Stimulated activated memory B cell treated with anti-CD40 and anti-IgM and Interleukin-4, amounts not matched to agents 10 μg/mL and 1 μg/mL and 100 μg/mL, for 72 hours (primary cell): ENCODE data around the gene NDRG3.

Experiments used
- ATAC-seq: fragments of 150-1000 bp; cut with Tn5 transposase; 2 replicates; pipeline ENCODE4 v1.10.0; 2021
- H3K27ac Mint-ChIP-seq: one replicate; pipeline ENCODE4 v1.8.0; 2022; ENCODE audit warnings: mild to moderate bottlenecking, mixed read lengths
- H3K27me3 Mint-ChIP-seq: one replicate; pipeline ENCODE4 v1.8.0; 2022; ENCODE audit warnings: mixed read lengths
- H3K36me3 Mint-ChIP-seq: one replicate; pipeline ENCODE4 v1.8.0; 2022; ENCODE audit warnings: mixed read lengths
- H3K4me1 Mint-ChIP-seq: one replicate; pipeline ENCODE4 v1.8.0; 2022; ENCODE audit warnings: mixed read lengths
- H3K4me3 Mint-ChIP-seq: one replicate; pipeline ENCODE4 v1.8.0; 2022; ENCODE audit warnings: mild to moderate bottlenecking, moderate library complexity, mixed read lengths
- H3K9me3 Mint-ChIP-seq: one replicate; pipeline ENCODE4 v1.8.0; 2022; ENCODE audit warnings: mixed read lengths

The NDRG3 gene

DNA sequence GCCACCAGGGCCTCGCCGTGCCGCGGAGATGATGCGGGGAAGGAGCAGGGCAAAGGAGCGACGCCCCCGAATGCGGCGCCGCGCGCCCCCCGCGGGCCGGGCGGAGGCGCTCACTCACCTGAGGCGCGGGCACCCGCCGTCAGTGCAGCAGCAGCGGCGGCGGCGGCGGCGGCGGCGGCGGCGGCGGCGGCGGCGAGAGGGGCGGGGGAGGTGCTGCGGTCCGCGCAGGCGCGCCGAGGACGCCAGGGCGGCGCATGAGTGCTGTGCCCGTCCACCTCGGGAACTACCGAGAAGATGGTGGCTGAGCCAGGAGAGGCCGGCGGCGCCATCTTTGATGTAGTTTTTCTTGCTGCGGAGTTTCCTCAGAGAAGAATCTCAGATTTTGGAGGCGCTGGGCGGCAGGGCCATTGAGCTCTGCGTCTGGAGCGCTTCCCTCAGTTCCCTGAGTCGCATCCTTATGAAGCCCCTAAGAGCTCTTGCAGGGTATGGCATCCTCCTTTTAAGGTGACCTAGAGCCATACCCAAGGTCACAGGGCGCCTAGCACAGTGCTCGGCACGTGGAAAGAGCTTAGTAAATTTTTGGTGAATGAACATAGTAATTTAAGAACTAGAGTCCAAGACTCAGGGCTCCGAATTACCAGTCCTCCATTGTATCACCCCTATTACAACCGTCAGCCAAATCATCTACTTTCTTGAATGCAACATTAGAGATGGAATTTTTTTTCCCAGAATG is at the start of gene NDRG3:
Gene NDRG3, minus strand, starts transcription at position 164 of the 733 bp plus-strand sequence. CDS start 24,355 bp downstream, outside the sequence.
- peaks cover 34% of the 10 kb centered on the region for H3K4me1 Mint-ChIP-seq
- peak within 1 kb of the TSS; percentile 87 for H3K4me3 Mint-ChIP-seq
- no peaks in the 10 kb centered on the region for H3K9me3 Mint-ChIP-seq
- peak; percentile 99 for ATAC-seq
- peak within 1 kb of the TSS; percentile 90 for H3K27ac Mint-ChIP-seq
- no peaks in the 10 kb centered on the region for H3K27me3 Mint-ChIP-seq
- no peaks in the 10 kb centered on the region for H3K36me3 Mint-ChIP-seq

DNA sequence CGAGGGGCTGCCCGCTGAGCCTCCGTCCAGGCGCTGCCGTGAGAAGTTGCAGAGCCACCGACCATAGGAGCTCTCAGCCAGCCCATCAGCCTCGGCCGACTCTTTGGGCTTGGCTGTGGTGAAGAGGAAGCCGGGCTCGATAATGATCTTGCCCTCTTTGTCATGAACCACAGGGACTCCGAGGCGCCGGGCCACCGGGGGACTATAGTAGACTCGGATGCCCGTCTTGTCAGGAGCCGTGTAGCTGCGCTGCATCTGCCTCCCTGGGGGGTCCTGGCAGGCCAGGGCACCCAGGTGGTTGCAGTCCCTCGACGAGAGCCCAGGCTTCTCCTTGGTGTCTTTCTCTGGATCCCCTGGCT is 48.2 kb upstream of the NDRG3 start:
- H3K4me1 Mint-ChIP-seq: peaks cover 6% of the 10 kb centered on the region

DNA sequence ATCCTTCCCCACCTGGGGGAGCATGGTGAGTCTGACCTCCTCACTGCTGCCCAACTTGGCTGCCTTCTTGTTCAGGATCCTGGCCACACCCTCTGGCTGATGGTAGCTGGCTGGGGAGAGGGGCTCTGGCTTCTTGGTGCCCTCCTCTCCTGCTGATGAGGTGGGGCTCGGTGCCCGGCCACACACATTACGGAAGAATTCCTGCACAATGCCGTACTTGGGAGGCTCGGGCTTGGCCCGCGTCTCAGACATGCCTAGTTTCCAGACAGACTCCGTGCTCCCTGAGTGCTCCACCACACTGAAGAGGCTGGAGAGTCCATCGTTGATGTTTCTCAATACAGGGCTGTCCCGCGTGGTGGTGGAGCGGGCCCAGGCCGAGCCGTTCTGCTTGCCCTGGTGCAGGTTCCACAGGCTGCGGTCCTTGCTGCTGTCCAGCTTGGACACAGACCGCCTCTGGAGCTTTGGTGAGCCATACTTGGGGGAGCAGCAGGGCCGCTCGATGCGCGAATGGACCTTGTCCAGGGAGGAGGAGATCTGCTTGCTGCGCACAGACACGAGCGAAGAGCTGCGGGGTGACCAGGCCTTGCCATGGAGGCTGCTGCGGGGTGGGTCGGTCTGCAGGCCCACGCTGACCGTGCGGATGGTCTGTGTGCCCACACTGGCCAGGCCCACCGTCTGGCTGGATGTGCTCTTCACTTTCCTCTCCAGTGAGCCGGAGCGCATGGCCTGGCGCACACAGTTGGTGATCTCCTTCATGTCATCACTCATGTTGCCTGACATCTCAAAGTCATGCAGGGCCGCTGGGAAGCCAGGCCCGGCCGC is 47.6 kb upstream of the NDRG3 start:
- Mint-ChIP-seq H3K36me3 (peaks cover 52% of the 10 kb centered on the region), H3K27ac (no peak overlapping the region), H3K4me1 (peaks cover 6% of the 10 kb centered on the region), H3K4me3 (no peak overlapping the region), H3K9me3 (no peaks in the 10 kb centered on the region), H3K27me3 (no peaks in the 10 kb centered on the region)
- ATAC-seq: no peak

More for the DNA sequence above, 48.2 kb upstream of the NDRG3 start:
- no peak overlapping the region for H3K4me3 Mint-ChIP-seq
- no peak for ATAC-seq
- peaks cover 56% of the 10 kb centered on the region for H3K36me3 Mint-ChIP-seq
- H3K27ac Mint-ChIP-seq: no peak overlapping the region
- H3K27me3 Mint-ChIP-seq: no peaks in the 10 kb centered on the region
- H3K9me3 Mint-ChIP-seq: no peaks in the 10 kb centered on the region

DNA sequence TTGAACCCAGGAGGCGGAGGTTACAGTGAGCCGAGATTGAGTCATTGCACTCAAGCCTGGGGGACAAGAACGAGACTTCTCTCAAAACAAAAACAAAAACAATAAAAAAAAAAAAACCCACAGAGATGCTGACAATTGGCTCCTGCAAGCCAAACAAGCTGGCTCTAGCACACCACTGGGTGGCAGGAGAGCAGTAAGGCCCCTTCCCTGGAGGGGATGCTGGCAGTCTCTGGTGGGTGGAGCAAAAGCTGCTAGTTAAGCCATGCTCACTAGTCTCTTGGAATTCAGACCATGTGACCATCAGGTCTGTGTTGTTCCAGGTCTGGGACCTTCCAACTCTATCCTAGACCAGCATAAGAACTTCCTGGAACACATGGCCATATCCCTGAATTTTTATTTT is 46.5 kb upstream of the NDRG3 start:
- no peak overlapping the region for H3K4me3 Mint-ChIP-seq
- H3K9me3 Mint-ChIP-seq: no peaks in the 10 kb centered on the region
- H3K27ac Mint-ChIP-seq: no peak overlapping the region
- no peaks in the 10 kb centered on the region for H3K27me3 Mint-ChIP-seq
- no peak for ATAC-seq
- peaks cover 6% of the 10 kb centered on the region for H3K4me1 Mint-ChIP-seq
- H3K36me3 Mint-ChIP-seq: peaks cover 44% of the 10 kb centered on the region

DNA sequence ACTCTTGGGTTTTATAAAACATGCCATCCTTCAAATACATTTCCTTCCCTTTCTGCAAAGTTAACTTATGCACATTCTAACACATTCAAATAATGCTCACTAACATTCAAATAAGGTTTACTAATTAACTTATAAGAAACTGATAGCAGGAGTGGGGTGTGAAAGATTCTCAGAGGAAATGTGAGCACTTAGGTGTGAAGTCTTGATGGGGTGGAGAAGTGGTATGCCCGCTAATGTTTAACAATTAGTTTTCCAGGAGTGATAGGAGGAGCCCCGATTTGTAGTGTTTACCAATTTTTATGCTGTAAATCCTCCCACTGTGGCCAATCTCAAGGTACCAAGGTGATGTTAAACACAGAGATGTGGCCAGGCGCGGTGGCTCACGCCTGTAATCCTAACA is 46.0 kb upstream of the NDRG3 start:
- peaks cover 41% of the 10 kb centered on the region for H3K36me3 Mint-ChIP-seq
- H3K4me1 Mint-ChIP-seq: peaks cover 6% of the 10 kb centered on the region
- no peak overlapping the region for H3K27ac Mint-ChIP-seq
- ATAC-seq: no peak
- H3K27me3 Mint-ChIP-seq: no peaks in the 10 kb centered on the region
- H3K4me3 Mint-ChIP-seq: no peak overlapping the region
- H3K9me3 Mint-ChIP-seq: no peaks in the 10 kb centered on the region

DNA sequence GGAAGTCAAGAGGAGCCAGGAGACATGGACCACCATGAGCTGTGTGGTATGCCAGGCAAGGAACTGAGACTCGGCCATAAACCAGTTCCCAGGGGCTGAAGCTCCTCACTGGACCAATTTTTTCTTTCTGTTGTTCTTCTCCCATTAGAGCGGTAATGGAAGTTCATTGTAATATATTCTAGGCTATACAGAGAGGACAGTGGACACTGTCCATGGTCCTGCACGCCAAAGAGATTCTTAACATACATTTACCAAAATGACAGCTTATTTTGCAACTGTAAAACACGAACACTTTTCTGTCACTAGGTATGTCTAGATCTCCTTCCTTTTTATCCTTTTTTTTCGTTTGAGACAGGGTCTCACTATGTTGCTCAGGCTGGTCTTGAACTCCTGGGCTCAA is 40.8 kb upstream of the NDRG3 start:
- ATAC-seq: no peak
- Mint-ChIP-seq H3K4me1 (no peaks in the 10 kb centered on the region), H3K36me3 (peaks cover 43% of the 10 kb centered on the region), H3K27ac (no peak overlapping the region), H3K27me3 (no peaks in the 10 kb centered on the region), H3K9me3 (no peaks in the 10 kb centered on the region), H3K4me3 (no peak overlapping the region)

DNA sequence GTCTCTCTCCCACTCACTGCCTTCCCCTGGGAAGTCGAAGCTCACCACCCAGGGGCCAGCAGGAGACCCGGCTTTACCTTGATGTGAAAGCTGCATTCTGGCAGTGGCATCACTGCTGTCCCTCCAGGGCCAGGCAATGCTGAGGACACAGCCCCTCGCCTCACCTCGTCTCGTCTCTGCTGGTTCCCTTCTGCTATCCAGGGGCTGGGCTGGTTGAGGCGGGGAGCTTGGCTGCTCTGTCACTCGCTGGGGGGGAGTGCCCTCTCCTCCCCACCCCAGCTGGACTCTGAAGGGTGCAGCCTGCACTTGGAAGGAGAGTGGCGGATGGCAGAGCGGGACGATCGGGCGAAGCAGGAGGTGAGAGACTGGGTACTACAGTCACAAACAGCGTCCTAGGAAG is 40.4 kb upstream of the NDRG3 start:
- no peaks in the 10 kb centered on the region for H3K27me3 Mint-ChIP-seq
- H3K9me3 Mint-ChIP-seq: no peaks in the 10 kb centered on the region
- no peak overlapping the region for H3K4me3 Mint-ChIP-seq
- no peak for ATAC-seq
- peaks cover 39% of the 10 kb centered on the region for H3K36me3 Mint-ChIP-seq
- no peaks in the 10 kb centered on the region for H3K4me1 Mint-ChIP-seq
- H3K27ac Mint-ChIP-seq: no peak overlapping the region

DNA sequence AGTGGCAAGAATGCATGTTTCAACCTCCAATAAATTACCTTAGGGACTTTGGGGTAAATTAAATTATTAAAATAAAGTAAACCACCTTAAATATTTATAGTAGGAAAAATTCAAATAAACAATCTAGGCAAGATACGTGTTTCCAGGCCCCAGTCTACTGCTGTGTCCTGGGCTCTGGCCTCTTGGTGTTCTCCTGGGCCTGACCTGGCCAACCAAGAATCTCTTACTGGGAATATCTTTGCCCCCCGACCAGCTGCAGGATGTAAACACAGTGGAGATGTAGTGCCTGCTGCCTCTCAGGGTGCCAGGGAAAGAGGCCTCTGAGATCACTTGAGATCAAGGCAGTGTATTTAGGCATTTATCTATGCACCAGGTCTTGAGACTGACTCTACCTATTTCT is 39.4 kb upstream of the NDRG3 start:
- Mint-ChIP-seq H3K36me3 (peaks cover 39% of the 10 kb centered on the region), H3K4me1 (no peaks in the 10 kb centered on the region), H3K9me3 (no peaks in the 10 kb centered on the region), H3K4me3 (no peak overlapping the region), H3K27ac (no peak overlapping the region), H3K27me3 (no peaks in the 10 kb centered on the region)
- no peak for ATAC-seq

DNA sequence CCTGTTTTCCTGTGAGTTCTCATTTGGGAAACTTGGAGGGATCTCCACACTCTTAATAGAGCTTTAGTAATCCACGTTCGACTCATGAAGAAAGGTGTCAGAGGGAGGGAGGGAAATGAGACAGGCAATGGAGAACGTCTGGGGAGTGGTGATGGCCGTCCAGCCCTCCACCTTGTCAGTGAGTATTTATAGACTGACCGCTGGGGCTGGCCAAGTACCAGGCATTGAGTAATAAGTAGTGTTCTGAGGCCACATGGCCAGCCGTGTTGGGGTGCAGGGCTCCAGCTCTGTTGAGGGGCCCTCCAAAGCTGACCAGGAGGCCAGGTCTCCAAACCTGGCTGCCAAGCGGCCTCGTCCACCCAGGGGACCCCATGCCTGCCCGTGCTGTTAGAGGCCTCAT is 39.0 kb upstream of the NDRG3 start:
- no peak overlapping the region for H3K4me3 Mint-ChIP-seq
- H3K27ac Mint-ChIP-seq: no peak overlapping the region
- peaks cover 39% of the 10 kb centered on the region for H3K36me3 Mint-ChIP-seq
- H3K4me1 Mint-ChIP-seq: no peaks in the 10 kb centered on the region
- ATAC-seq: no peak
- no peaks in the 10 kb centered on the region for H3K9me3 Mint-ChIP-seq
- H3K27me3 Mint-ChIP-seq: no peaks in the 10 kb centered on the region

DNA sequence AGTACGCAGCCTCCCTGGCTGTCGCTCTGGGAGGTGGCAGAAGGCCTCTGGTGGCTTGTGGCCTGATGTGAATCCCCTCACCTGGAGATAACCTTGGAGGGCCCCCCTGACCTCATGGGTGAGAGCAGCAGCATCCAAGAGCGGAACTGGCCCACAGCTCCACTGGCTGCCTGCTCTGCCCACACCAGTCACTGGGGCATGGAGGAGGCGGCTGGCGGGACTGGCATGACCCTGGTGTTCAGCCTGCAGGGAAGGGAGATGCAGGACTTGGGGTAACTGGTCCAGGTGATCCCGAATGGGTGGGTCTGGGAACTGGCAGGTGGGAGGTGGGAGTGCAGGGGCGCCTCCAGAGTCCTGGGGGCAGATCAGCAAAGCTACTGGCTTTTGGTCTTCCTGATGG is 38.2 kb upstream of the NDRG3 start:
- Mint-ChIP-seq H3K36me3 (peaks cover 39% of the 10 kb centered on the region), H3K27me3 (no peaks in the 10 kb centered on the region), H3K9me3 (no peaks in the 10 kb centered on the region)

DNA sequence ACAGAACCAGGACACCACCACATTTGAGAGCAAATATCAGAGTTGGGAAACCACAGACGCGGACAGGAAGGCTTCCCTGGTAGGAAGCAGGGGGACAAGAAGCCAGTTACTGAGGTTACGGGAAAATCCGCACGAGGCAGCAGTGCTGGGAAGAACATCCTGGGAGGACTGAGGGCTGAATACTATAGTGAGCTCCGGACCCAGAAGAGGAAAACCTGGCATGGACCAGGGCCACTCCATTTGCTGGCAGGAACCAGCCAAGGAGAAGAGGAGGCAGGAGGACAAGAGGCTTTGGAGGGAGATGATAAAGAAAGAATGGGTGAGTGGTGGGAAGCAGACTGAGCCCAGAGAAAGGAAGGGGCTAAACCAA is 33.8 kb upstream of the NDRG3 start:
- Mint-ChIP-seq H3K4me3 (no peak overlapping the region), H3K27me3 (no peaks in the 10 kb centered on the region), H3K4me1 (peaks cover 12% of the 10 kb centered on the region), H3K27ac (peak overlapping the region; percentile 11), H3K9me3 (no peaks in the 10 kb centered on the region), H3K36me3 (peaks cover 22% of the 10 kb centered on the region)
- no peak for ATAC-seq

More for the DNA sequence above, 38.2 kb upstream of the NDRG3 start:
- Mint-ChIP-seq H3K4me3 (no peak overlapping the region), H3K4me1 (no peaks in the 10 kb centered on the region), H3K27ac (no peak overlapping the region)
- ATAC-seq: no peak

DNA sequence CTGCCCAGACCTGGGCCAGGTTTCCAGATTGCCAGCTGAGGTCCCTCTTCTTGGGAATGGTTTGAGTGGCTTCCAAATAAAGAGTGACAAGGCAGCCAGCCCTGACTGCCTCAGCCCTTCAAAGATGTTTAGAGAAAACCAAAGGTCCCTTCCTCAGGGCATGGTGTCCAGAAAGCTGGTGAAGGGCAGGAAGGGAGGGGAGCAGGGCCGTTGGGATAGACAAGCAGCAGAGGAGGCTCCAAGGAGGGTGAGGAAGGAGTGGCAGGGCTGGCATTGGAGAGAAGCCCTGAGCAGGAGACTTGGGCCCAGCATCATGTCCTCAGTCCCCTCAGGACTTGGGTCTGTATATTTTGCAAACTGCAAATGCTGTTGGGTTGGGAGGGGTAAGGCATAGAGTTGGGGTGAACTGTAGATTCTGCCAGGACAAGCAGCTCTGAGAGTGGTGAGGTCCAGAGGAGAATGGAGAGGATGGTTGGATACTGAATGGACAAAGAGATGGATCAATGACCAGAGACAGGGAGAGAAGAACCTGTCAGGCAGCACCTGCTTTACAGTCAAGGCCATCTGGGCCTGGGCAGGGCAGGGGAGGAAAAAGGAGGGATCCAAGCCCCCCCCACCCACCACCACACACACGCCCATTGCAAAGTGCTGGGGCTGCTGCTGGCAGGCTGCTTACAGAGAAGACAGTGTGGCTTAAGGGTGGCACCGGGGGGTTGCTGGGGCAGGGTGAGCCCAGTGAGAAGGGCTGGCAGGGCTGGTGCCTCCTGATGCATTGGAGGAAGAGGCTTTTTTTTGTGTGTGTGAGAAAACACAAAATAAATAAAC is 33.2 kb upstream of the NDRG3 start:
- Mint-ChIP-seq H3K4me3 (no peak overlapping the region), H3K9me3 (no peaks in the 10 kb centered on the region), H3K27me3 (no peaks in the 10 kb centered on the region), H3K27ac (peak overlapping the region; percentile 11), H3K4me1 (peaks cover 13% of the 10 kb centered on the region), H3K36me3 (peaks cover 16% of the 10 kb centered on the region)
- ATAC-seq: peak; percentile 24

DNA sequence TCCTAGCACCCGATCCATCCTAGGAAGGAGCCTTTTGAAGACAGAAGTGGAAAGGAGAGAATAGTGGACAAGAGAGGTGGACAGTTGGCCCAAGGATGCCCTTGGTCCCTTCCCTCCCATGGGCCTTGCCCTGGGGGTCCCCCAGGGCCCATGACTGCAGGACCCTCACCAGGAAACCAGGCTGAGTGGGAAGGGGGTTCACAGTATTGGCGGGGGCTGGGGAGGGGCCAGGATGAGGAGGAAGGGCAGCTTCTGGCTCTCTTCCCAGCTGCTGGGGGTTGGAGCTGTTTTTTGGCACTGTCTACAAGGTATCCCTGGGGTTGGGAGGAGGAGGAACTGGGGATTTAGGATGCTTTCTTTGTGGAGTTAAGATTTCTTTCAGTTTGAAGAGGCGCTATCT is 31.7 kb upstream of the NDRG3 start:
- peaks cover 1% of the 10 kb centered on the region for H3K36me3 Mint-ChIP-seq
- H3K4me3 Mint-ChIP-seq: no peak overlapping the region
- H3K27me3 Mint-ChIP-seq: no peaks in the 10 kb centered on the region
- peaks cover 19% of the 10 kb centered on the region for H3K4me1 Mint-ChIP-seq
- no peak overlapping the region for H3K27ac Mint-ChIP-seq
- no peak for ATAC-seq
- H3K9me3 Mint-ChIP-seq: no peaks in the 10 kb centered on the region

DNA sequence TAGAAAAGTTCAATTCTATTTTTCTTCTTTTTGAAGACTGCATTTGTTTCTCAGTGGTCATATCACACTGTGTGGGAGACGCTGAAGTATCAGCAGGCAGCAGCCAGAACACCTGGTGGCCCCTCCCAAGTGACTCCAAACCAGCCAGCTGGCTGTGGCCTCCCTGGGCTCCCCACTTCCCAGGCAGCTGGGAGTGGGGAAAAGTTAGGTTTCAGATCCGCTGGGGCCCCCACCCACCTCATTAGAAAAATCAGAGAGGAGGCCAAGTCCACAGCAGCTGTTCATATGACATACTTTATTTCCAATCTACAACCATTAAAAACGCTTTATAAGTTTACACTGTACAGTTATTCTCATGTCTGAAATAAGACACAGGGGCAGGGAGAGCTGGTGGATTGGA is 31.3 kb upstream of the NDRG3 start:
- Mint-ChIP-seq H3K36me3 (no peaks in the 10 kb centered on the region), H3K9me3 (no peaks in the 10 kb centered on the region), H3K27ac (no peak overlapping the region), H3K4me3 (no peak overlapping the region), H3K4me1 (peaks cover 24% of the 10 kb centered on the region), H3K27me3 (no peaks in the 10 kb centered on the region)
- no peak for ATAC-seq

DNA sequence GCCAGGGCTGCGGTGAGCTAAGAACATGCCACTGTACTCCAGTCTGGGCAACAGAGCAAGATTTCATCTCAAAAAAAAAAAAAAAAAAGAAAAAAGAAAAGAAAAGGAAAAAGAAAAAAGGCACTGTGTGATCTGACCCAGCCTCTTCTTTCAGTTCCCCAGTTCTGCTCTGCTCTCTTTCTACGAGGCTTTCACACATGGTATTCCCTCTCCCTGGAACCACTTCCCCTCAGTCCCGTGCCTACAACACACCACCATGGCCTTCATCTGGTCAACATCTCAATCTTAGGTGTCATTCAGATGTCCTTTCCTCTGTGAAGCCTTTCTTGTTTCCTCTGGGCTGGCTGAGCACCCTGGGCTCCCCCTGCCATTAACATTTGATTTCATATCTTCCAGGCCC is 29.9 kb upstream of the NDRG3 start:
- Mint-ChIP-seq H3K4me3 (no peak overlapping the region), H3K36me3 (no peaks in the 10 kb centered on the region), H3K4me1 (peaks cover 37% of the 10 kb centered on the region), H3K27ac (peak overlapping the region; percentile 23), H3K9me3 (no peaks in the 10 kb centered on the region), H3K27me3 (no peaks in the 10 kb centered on the region)
- ATAC-seq: no peak
